ENCODE results near the gene SIGLEC8.
A peak's percentile ranks its signal among the peaks of the same experiment; 100 is the strongest.
"Not testable (repeated sequence)": the region's sequence is repeated elsewhere in the genome, so short reads cannot be mapped to it uniquely, and the experiment has no call there.

Gene SIGLEC8

GRCh38 chr19:51447510-51447909 lies 10.7 kb downstream of the SIGLEC8 start:
- not testable (repeated sequence) for DNase-seq (ENCODE audit: low read depth in 2 of 2)

GRCh38 chr19:51441410-51442390 lies 16.6 kb downstream of the SIGLEC8 start:
- peak; percentile 72 to 81 for DNase-seq (ENCODE audit: low read depth in 2 of 2)

DNA sequence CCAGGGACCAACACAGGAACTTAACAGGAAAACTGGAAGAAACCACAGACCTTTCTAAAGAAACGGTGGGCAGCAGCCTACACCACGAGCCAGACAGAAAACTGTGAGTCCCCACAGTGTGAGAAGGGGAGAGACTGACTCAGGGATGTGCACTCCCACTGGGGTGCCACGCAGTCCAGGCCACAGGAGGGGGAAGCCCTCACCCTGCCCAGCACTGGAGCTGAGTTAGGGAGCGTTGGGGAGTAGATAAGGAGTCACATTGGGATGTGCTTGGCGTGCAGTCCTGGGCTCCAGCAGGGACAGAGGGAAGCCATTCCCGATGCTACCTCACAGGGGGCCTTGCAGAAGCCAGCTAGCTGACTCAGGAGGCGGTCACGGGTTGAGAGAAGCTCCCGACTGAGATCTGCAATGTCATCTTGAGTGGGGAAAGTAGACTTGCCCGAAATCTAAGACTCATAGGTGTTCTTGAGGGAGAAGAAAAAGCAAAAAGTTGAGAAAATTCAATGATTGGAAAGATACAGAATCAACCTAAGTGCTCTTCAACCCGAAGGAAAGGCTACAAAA lies 17.3 kb downstream of the SIGLEC8 start:
- peak; percentile 52 to 65 for DNase-seq (ENCODE audit: low read depth in 2 of 2)

GRCh38 chr19:51440052-51440451 lies 18.2 kb downstream of the SIGLEC8 start:
- DNase-seq (ENCODE audit: low read depth in 2 of 2), result no peak

GRCh38 chr19:51439021-51439465 lies 19.2 kb downstream of the SIGLEC8 start:
- no peak for DNase-seq (ENCODE audit: low read depth in 2 of 2)

- no peak for DNase-seq (ENCODE audit: low read depth in 2 of 2)
Observed at GRCh38 chr19:51434456-51434855, 23.8 kb downstream of the SIGLEC8 start.

DNA sequence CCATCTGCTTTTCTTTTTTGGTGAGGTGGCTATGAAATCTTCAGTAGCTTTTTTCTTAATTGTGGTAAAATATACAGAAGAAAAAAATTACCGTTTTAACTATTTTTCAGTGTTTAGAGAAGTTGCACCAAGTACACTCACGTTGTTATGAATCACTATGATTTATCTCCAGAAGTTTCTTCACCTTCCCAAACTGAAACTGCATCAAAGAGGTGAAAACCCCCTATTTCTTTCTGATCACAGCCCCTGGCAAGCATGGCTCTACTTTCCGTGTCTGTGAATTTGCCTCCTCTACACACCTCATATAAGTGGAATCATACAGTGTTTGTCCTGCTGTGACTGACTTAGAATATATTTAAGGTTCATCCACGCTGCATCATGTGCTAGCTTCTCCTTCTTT lies 25.2 kb downstream of the SIGLEC8 start:
- DNase-seq (ENCODE audit: low read depth in 2 of 2), result no peak

GRCh38 chr19:51431124-51431523 lies 27.1 kb downstream of the SIGLEC8 start:
- no peak for DNase-seq (ENCODE audit: low read depth in 2 of 2)

DNA sequence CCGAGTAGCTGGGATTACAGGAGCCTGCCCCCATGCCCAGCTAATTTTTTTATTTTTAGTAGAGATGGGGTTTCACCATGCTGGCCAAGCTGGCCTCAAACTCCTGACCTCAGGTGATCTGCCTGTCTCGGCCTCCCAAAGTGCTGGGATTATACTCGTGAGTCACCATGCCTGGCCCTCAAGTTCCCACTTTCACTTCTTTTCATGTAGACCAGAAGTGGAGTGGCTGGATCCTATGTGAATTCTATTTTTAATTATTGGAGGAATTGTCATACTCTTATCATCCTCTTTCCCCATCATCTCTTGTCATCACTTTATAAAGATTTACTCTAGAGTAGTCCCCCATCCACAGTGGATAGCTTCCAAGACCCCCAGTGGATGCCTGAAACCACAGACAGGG lies 28.0 kb downstream of the SIGLEC8 start:
- DNase-seq (ENCODE audit: low read depth in 2 of 2), result no peak

- DNase-seq (ENCODE audit: low read depth in 2 of 2), result no peak
Observed at GRCh38 chr19:51427201-51427600, 31.1 kb downstream of the SIGLEC8 start.

DNA sequence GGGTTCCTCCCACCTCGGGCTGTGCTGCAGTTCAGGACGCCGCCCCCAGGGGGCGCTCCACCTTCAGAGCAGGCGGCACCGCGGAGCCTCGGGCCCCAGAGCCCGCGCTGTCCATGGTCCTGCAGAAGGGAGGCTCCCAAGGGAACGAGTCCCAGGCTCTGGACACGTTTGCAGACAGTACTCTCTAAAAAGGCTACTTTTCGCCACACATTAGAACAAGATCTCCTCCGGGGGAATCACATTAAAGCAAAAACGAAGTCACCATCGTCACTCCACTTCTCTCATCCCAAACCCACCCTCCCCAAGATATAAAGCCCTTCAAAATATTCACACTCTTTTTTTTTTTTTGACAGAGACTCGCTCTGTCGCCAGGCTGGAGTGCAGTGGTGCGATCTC lies 36.2 kb downstream of the SIGLEC8 start:
- DNase-seq (ENCODE audit: low read depth in 2 of 2), result peak; percentile 87 to 91

DNA sequence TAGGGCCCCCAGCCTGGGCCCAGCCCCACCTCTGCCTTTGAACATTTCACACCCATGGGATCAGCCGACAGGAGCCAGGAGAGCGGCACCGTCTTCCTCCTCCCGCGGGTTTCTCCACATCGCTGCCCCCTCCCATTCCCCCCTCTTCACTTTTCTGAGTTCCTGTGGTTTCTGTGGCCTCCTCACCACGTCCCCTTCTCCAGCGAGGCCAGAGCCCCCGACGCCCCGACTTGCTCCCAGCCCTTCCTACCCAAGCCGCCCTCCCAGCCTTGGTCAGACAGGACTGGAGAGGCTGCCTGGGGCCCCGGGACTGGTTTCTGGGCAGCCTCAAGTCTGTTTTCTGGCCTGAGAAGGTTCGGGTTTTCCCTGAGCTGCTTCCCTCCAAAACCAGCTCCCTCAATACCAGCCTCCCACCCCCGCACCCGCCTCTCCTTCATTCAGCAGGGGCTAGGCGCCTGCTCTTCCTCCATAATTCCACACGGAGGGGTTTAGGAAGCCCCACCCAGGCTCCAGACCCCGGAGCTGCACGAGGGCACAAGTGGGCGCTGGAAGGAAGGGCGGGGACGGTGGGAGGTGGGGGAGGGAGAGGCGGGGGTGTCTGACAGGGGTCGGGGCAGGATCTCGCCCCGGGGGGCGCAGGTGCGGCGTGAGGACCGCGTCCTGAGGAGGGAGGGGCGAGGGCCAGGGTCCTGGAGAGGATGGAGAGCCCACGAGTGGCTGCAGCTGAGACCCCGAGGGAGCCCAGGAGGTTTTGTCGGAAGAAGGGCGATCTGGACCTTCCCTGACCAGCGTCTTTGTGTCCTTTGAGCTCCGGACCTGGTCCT lies 36.8 kb downstream of the SIGLEC8 start:
- DNase-seq (ENCODE audit: low read depth in 2 of 2), result no peak

- DNase-seq (ENCODE audit: low read depth in 2 of 2), result not testable (repeated sequence)
Observed at GRCh38 chr19:51420511-51420910, 37.7 kb downstream of the SIGLEC8 start.

- no peak for DNase-seq (ENCODE audit: low read depth in 2 of 2)
Observed at GRCh38 chr19:51418707-51419106, 39.5 kb downstream of the SIGLEC8 start.

DNA sequence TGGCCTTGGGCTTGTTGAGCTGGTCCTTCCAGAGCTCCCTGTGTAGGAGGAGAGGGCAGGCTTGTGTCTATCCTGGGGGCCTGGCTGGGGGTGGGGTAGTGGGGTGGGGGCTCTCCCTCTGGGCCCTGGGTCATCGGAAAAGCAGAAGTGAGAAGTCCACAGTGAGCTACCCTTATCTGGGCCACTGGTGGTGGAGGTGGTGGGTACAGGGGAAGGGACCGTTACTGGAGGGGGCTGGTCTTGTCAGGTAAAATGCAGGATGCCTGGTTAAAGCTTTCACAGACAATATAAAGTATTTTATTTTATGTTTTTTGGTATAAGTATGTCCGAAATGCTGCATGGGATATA lies 40.5 kb downstream of the SIGLEC8 start:
- no peak for DNase-seq (ENCODE audit: low read depth in 2 of 2)

- DNase-seq (ENCODE audit: low read depth in 2 of 2), result peak; percentile 35 to 45
Observed at GRCh38 chr19:51417107-51417809, 41.0 kb downstream of the SIGLEC8 start, which contains the start of gene SIGLEC10. Gene SIGLEC10 (minus strand): TSS chr19:51417642. CDS start chr19:51417581, 61 bp downstream.

DNA sequence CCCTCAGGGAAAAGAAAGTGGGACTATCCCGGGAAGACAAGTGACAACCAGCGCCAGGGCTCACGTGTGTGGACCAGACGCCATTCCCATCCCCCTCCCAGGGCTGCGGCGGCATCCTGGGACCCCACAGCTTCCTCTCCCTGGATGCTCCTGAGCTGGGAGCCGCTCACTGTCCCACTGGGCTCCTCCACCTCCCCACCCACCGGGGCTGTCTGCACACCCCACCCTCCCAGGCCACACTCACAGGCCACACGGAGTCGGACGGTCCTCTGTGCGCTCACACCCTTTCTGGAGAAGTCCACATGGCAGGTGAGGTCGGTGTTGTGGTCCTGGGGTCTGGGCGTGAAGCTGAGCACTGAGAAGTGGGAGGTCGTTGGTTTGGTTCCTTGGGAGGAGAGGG lies 41.8 kb downstream of the SIGLEC8 start:
- DNase-seq (ENCODE audit: low read depth in 2 of 2), result not testable (repeated sequence)

GRCh38 chr19:51415187-51415586 lies 43.1 kb downstream of the SIGLEC8 start:
- DNase-seq (ENCODE audit: low read depth in 2 of 2), result no peak

- no peak for DNase-seq (ENCODE audit: low read depth in 2 of 2)
Observed at GRCh38 chr19:51410950-51411748, 47.1 kb downstream of the SIGLEC8 start.

GRCh38 chr19:51407511-51408131 lies 50.6 kb downstream of the SIGLEC8 start:
- DNase-seq (ENCODE audit: low read depth in 2 of 2), result no peak

All from stimulated activated CD8-positive, alpha-beta memory T cell treated with anti-CD3 and anti-CD28 coated beads, Interleukin-2, amount 100 ng/mL, for 48 hours (primary cell).